Suppressor macrophage (primary cell): ENCODE data around the gene REEP5.

Experiments used
- DNase-seq, 4 experiments: peaks; one replicate each; pipeline ENCODE4 v3.0.0-alpha.2; 2020 to 2022

The REEP5 gene

DNA sequence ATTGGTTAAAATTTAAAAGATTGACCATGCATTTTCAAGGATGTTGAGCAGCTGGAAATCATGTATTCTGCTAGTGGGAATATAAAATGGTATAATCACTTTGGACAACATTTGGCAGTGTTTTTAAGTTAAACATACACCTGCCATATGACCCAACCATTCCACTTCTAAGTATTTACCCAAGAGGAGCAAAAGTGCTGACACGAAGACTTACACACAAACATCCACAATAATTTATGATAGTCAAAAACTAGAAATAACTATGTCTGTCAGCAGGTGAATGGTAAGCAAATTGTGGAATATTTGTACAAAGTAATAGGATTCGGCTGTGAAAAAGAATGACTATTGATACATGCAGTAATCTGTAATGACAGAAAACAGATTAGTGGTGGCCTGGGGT is 91.6 kb downstream of the REEP5 start:
- no peak for DNase-seq
